RCC 7860 (cell line): ENCODE data around the gene SPATA21.
A peak's percentile ranks its signal among the peaks of the same experiment; 100 is the strongest.
"Not testable (repeated sequence)": the region's sequence is repeated elsewhere in the genome, so short reads cannot be mapped to it uniquely, and the experiment has no call there.

Source experiments
- DNase-seq: peaks from one replicate; pipeline ENCODE4 v3.0.0-alpha.2; 2015; ENCODE audit warnings: low spot score
- FAIRE-seq: peaks from 2 replicates; lab custom pipeline; 2012; peaks lifted over from hg19 to GRCh38; lab: Jason Lieb, UNC

SPATA21 gene

GRCh38 chr1:16386454-16387113, 50.6 kb downstream of the SPATA21 start:
- FAIRE-seq (peak; percentile 86), DNase-seq (peak; percentile 73)

DNA sequence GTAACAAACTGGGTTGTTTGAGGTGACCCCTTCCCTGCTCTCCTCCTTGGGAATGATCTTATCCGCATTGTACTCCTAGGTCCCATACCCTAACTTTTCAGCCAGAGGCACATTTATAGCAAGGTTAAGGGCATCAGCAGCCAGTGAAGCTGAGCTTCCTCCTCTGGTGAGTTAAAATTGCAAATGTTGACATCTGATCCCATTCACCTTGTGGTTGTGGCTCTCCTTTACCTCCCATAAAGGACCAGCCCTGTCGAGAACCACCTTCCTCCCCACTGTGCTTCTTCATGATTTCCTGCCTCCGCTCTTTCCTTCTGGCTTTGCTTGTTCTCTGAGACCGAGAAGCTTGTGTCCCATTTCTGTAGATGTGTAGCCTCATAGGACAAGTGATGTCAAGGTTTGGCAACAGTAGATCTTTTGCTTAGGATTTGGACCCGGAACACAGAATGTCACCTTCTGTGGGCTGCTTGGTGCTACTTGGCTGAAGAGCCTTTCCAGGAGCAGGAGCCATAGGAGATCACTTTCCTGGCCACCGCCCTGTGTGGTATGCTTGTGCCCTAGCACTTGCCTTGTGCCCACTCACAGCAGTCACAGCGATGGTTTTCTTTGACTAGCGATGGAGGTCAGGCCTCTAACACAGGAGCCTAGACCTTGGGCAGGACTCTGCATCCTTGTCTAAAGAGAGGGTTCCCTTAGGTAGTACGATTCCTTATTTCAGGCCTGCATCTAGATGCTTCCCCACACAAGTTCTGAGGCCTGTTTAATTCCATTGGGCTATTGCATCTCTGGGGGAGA, 51.4 kb downstream of the SPATA21 start:
- FAIRE-seq (no peak), DNase-seq (no peak)

DNA sequence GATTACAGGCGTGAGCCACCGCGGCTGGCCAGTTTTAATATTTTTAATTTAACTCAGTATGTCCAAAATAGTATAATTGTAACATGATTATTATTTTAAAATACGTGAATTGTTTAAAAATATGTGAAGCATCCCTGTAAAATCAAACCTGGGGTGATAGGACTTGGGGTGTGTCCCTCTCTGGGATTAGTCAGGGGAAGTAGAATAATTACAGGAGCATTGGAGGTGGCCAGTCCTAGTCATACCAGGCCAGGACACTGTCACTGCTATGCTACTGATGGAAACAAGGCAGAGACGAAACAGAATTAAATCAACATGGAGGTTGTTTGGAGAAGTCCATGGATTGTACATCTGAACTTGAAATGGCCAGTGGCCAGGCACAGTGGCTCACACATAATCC, 53.3 kb downstream of the SPATA21 start:
- FAIRE-seq (no peak), DNase-seq (no peak)

GRCh38 chr1:16380868-16381267, 56.4 kb downstream of the SPATA21 start:
- DNase-seq (no peak), FAIRE-seq (no peak)

- FAIRE-seq, result no peak
- DNase-seq, result no peak
These were observed 58.8 kb downstream of the SPATA21 start for GRCh38 chr1:16378443-16378842.

DNA sequence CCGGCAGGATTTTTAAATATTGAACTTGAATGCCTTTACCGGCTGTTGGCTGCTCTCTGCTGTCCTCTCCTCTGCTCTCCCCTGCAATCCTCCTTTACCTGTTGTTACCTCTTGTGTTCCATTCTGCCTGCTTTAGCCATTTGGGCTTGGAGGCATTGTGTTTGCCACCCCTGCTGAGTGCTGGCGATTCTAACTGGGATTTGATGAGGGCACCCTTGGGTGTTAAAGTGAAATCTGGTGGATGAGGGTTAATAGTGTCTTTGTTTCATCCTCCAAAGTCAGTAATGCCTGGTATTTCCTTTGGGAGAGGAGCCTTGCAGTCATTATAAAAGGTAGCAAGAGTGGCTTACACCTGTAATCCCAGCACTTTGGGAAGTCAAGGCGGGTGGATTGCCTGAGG, 60.3 kb downstream of the SPATA21 start:
- no peak for DNase-seq
- no peak for FAIRE-seq

- FAIRE-seq, result no peak
- DNase-seq, result no peak
These were observed 61.5 kb downstream of the SPATA21 start for GRCh38 chr1:16375521-16376340.

- DNase-seq, result no peak
These were observed 63.0 kb downstream of the SPATA21 start for GRCh38 chr1:16374266-16374665.

GRCh38 chr1:16372535-16373285, 64.5 kb downstream of the SPATA21 start:
- no peak for DNase-seq
- no peak for FAIRE-seq

More at GRCh38 chr1:16374266-16374665, 63.0 kb downstream of the SPATA21 start:
- FAIRE-seq, result no peak

DNA sequence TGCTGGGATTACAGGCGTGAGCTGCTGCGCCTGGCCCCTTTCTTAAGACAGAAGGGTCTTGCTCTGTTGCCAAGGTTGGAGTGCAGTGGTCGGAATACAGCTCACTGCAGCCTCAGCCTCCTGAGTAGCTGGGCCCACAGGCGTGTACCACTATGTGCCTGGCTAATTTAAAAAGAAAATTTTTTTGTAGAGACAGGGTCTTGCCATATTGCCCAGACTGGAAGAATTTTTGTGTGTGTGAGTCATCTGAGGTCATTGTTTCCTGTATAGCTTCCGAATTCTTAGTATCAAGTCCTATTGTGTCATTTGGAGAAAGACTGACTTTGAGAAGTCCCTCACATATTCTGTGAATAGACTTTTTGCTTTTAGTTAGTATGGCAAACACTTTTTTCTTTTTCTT, 65.5 kb downstream of the SPATA21 start:
- DNase-seq (peak; percentile 43), FAIRE-seq (no peak)

GRCh38 chr1:16369821-16370220, 67.4 kb downstream of the SPATA21 start:
- FAIRE-seq, result no peak
- DNase-seq, result no peak

- FAIRE-seq, result no peak
- no peak for DNase-seq
These were observed 69.0 kb downstream of the SPATA21 start for GRCh38 chr1:16367968-16368890.

DNA sequence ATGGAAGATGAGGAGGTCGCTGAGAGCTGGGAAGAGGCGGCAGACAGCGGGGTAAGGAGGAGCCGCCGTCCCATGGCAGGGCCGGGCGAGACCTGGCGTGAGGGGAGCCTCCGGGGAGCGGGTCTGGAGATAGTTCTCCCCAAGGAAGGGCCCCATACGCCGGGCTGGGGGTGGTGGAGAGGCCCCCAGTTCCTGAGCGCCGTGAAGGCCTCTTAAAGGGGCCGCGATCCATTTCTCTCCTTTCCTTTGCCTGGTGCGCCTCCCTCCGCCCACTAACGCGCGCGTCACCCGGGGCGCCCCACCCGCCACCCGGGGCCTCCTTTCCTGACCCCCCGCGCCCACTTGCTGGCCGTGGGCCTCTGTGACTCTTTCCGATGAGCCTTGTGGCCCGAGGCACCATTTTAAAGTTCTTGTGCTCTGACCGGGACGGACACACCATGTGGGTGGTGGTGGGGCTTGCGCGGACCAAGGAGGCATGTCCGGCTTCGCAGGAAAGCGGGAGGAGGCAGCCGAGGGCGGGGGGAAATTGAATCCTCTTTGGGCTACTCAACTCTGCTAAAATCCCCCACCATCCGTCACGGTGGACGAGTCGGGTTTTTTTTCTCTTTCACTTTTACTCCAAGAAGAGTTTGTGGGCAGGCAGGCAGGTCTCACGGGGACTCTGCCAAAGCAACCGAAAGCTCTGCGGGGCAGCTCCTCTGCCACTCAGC, 69.8 kb downstream of the SPATA21 start:
- no peak for FAIRE-seq
- DNase-seq, result peak; percentile 71

GRCh38 chr1:16366722-16367257, 70.4 kb downstream of the SPATA21 start, which contains the start of gene SZRD1:
SZRD1 (plus strand) TSS chr1:16367242; CDS start chr1:16367258, 16 bp downstream.
- FAIRE-seq (peak; percentile 92), DNase-seq (peak; percentile 98)

DNA sequence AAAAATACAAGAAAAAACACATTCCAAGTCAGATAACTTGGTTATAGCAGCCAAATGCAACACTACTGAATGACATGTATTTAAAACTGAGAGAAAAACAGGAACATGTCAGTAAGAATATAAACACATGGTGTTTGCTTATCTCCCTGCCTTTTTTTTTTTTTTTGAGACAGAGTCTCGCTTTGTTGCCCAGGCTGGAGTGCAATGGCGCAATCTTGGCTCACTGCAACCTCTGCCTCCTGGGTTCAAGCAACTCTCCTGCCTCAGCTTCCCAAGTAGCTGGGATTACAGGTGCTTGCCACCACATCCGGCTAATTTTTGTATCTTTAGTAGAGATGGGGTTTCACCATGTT, 72.1 kb downstream of the SPATA21 start:
- FAIRE-seq, DNase-seq: not testable (repeated sequence)

DNA sequence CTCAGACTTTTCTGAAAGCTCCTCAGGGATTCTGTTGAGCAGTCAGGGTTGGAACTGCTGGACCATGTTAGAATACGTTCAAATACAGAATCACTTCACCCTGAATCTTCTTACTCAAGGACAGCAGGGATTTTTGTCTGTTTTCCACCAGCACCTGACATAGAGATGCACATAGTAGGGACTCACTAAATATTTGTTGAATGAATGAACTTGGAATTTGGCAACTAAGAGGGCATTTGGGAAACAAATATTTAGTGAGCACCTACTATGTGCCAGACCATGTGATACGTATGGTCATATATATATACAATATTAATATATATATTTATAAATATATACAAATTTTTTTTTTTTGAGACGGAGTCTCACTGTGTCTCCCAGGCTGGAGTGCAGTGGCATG, 80.4 kb downstream of the SPATA21 start:
- DNase-seq (no peak), FAIRE-seq (no peak)

DNA sequence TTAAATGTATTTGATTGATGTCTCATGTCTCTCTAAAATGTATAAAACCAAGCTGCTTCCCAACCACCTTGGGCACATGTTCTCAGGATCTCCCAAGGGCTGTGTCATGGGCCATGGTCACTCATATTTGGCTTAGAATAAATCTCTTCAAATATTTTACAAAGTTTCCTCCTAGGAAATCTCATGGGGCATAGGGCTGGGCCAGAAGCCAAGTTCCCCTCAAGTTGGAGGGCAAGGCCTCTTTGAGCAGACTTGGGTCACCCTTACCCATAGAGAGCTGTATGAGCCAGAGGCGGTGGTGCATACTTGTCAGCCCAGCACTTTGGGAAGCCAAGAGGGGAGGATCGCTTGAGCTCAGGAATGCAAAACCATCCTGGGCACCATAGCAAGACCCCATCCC, 82.6 kb downstream of the SPATA21 start:
- no peak for FAIRE-seq
- DNase-seq, result no peak

DNA sequence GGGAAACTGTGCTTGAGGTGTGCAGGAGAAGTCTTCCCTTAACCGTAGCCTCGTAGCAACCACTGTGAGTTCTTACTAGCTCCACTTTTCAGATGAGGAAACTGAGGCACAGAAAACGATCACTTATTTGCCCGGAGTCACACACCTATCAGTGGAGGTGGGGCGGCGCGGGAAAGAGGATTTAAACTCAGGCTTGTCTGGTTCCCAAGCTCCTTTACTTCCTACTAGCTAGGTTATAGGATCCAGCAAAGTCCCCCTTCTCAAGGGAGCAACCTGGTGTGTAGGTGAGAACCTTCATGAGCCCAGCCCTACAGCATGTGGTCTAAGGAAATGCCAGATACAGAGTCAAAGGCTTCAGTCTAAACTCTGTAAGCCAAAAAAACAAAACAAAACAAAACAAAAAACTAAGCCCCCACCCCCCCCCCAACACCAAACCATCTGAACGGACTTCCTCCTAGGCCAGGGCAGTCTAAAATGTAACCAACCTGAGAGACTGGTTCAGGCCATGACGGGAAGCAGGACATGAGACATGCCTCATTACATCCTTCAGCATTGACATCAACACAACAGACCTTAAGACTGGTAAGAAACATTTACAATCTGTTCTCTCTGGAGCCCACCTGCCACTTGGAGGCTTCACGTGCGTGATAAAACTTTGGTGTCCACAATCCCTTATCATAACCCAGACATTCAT, 84.2 kb downstream of the SPATA21 start:
- DNase-seq (no peak), FAIRE-seq (no peak)
